Effector CD8-positive, alpha-beta T cell (primary cell): ENCODE measurements around the gene MAOA.

Source experiments
- DNase-seq: peaks from one replicate; lab custom pipeline; 2025; lab: John Stamatoyannopoulos, UW

MAOA gene

DNA sequence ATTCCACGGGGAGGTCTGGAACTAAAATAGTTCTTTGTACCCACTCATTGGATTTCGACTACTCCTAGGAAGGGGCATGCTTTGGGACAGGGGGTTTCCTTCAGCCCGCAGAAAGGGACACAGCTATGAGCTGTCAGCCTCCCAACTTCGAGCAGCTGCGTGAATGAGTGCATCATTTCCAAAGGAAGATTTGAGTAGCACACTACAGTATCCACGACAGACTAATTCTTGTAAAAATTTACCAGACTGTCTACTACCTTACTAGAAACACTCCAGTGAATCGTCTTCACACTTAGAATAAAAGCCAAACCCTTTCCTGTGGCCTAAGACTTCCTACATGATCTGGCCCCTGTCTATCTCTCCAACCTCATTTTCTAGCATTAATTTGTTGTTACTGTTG is 101.9 kb downstream of the MAOA start:
- no peak for DNase-seq

DNA sequence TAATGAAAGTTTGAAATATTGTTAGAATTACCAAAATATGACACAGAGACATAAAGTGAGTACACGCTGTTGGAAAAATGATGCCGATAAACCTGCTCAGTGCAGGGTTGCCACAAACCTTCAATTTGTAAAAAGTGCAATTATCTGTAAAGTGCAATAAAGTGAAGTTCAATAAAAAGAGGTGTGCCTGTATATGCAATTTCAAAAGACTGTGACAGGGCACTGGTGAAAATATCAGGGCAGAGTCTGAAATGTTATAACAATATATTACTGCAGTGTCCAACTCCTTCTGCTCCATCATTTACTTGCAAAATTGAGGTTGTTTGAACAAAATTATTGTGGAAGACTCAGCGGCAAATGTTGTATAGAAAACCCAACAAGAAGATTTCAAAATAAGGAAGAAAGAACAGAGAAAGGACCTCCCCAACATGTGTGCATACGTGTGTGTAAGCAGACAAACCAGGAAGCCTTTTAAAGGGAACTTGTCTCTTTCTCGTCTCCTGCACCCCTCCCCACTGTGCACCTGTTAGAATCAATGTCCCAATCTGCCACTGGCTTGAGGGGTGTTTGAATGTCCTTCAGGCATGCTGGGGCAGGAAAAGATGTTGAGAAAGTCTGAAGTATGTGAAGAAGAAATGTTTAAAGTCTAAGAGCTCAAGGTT is 130.0 kb downstream of the MAOA start:
- DNase-seq: no peak
